Prostate gland (tissue), 2 donors: Measurements from ENCODE around the gene ANKRD13C. TPM values are rescaled to one million over a fixed set of nuclear protein-coding genes. Genes with fewer than 3 reads are reported as not detected.
"Not testable (repeated sequence)": the region's sequence is repeated elsewhere in the genome, so short reads cannot be mapped to it uniquely, and the experiment has no call there.

Experiments
- DNase-seq: peaks from one replicate; pipeline ENCODE4 v3.0.0-alpha.2; 2019; ENCODE audit warnings: low spot score
- H3K27ac ChIP-seq, 2 donors: fragments of 200-600 bp; sonication (generic); 2 replicates each; pipeline ENCODE4 v1.5.1; 2017 to 2019
- H3K27me3 ChIP-seq: fragments of 200-600 bp; sonication (generic); replicated peaks from 2 replicates; pipeline ENCODE4 v1.5.1; 2019; ENCODE audit not compliant: insufficient read depth
- H3K36me3 ChIP-seq, 2 donors: fragments of 200-600 bp; sonication (generic); 1 replicate in 1 of 2; 2 replicates in 1 of 2; pipeline versions ENCODE4 v1.5.1 to v1.8.1; 2017 to 2019
- H3K4me1 ChIP-seq: fragments of 200-600 bp; sonication (generic); replicated peaks from 2 replicates; pipeline ENCODE4 v1.5.1; 2019
- H3K4me3 ChIP-seq, 2 donors: fragments of 200-600 bp; sonication (generic); 2 replicates each; pipeline ENCODE4 v1.5.1; 2017 to 2019
- H3K9me3 ChIP-seq: fragments of 200-600 bp; sonication (generic); 2 replicates; pipeline ENCODE4 v1.5.1; 2017
- CTCF ChIP-seq, 4 experiments: fragments of 200-600 bp in 2 of 4; fragments of 450-650 bp in 2 of 4; sonication (generic) in 2 of 4; IDR thresholded peaks; 1 replicate in 3 of 4; 2 replicates in 1 of 4; pipeline ENCODE4 v1.5.1; 2016 to 2019; ENCODE audit warnings: antibody characterized with exemption in 4 of 4, mild to moderate bottlenecking in 2 of 4, moderate library complexity in 2 of 4
- POLR2A ChIP-seq: fragments of 450-650 bp; IDR thresholded peaks from one replicate; pipeline ENCODE4 v1.6.1; 2016; ENCODE audit warnings: antibody characterized with exemption, mild to moderate bottlenecking
- POLR2AphosphoS5 ChIP-seq: sonication (generic); formaldehyde crosslinking; IDR thresholded peaks from one replicate; pipeline ENCODE4 v1.6.1; 2017; ENCODE audit warnings: antibody characterized with exemption
- WGBS: methylation state at CpG from one replicate; pipeline ENCODE4 v1.1.5; 2018; 5-methylcytosine and 5-hydroxymethylcytosine counted together
- intact Hi-C: fragments of 100-400 bp; cut with DNase I; formaldehyde crosslinking; loops from one replicate; pipeline ENCODE4 v1.14.2; 2022
- total RNA-seq, 2 donors: library from RNA; depleted of rRNA; stranded (reverse); fragments of >200 nt; gene quantifications; one replicate each; pipeline ENCODE4 v1.1.0, GENCODE V29; 2016

The ANKRD13C gene
- total RNA-seq, 2 donors from 2014 or later: 21.7 to 26.2 TPM

GRCh38 chr1:70353601-70354331 lies 756 bp downstream of the ANKRD13C start:
- TF ChIP-seq CTCF (IDR thresholded peaks at IDR 0.05) (no peak), POLR2AphosphoS5 (no peak)
- no peaks in the 10 kb centered on the region for H3K27me3 ChIP-seq
- no peaks in the 10 kb centered on the region for H3K4me1 ChIP-seq
- DNase-seq: no peak
- peak overlapping the region; percentile 67 to 89 for H3K4me3 ChIP-seq
- under 1% methylated on average over 27 of the region's 34 CpGs for WGBS
- intact Hi-C loops: loop anchor here (2.0 to 5.0 kb wide), 3 partner anchors 57 to 146 kb away; partner anchors contain the start of genes CTH, LRRC40 and SRSF11
- H3K27ac ChIP-seq: peak overlapping the region; percentile 91 to 94
- no peaks in the 10 kb centered on the region for H3K9me3 ChIP-seq
- no peaks in the 10 kb centered on the region for H3K36me3 ChIP-seq

- no peak for DNase-seq
- peak overlapping the region; percentile 67 to 89 for H3K4me3 ChIP-seq
- H3K9me3 ChIP-seq: no peaks in the 10 kb centered on the region
- H3K27ac ChIP-seq: peak overlapping the region in 1 of 2 donors; percentile 91
- intact Hi-C loops: loop anchor here (5.0 kb wide), 2 partner anchors 131 to 146 kb away; partner anchors contain the start of genes LRRC40 and SRSF11
- no peaks in the 10 kb centered on the region for H3K27me3 ChIP-seq
- WGBS: 15% methylated on average over 4 of the region's 4 CpGs
- no peaks in the 10 kb centered on the region for H3K36me3 ChIP-seq
- TF ChIP-seq CTCF (IDR thresholded peaks at IDR 0.05) (no peak), POLR2A (no peak), POLR2AphosphoS5 (no peak)
- H3K4me1 ChIP-seq: no peaks in the 10 kb centered on the region
These were observed 1.5 kb downstream of the ANKRD13C start for GRCh38 chr1:70353044-70353443.

GRCh38 chr1:70349799-70350198 lies 4.7 kb downstream of the ANKRD13C start:
- 92% methylated on average over 4 of the region's 4 CpGs for WGBS
- not testable (repeated sequence) for H3K9me3 ChIP-seq

GRCh38 chr1:70348399-70349165 lies 5.9 kb downstream of the ANKRD13C start:
- DNase-seq: no peak
- H3K4me3 ChIP-seq: no peak overlapping the region
- no peaks in the 10 kb centered on the region for H3K9me3 ChIP-seq
- no peaks in the 10 kb centered on the region for H3K36me3 ChIP-seq
- intact Hi-C loops: no loop called here
- WGBS: 87% methylated on average over 11 of the region's 11 CpGs
- no peaks in the 10 kb centered on the region for H3K4me1 ChIP-seq
- no peak overlapping the region for H3K27ac ChIP-seq
- H3K27me3 ChIP-seq: no peaks in the 10 kb centered on the region
- TF ChIP-seq POLR2AphosphoS5 (no peak), POLR2A (no peak), CTCF (IDR thresholded peaks at IDR 0.05) (no peak)

More at GRCh38 chr1:70349799-70350198, 4.7 kb downstream of the ANKRD13C start:
- not testable (repeated sequence) for H3K36me3 ChIP-seq, H3K4me3 ChIP-seq, DNase-seq, H3K4me1 ChIP-seq, H3K27me3 ChIP-seq, H3K27ac ChIP-seq
- intact Hi-C loops: loop anchor here (5.0 kb wide), 2 partner anchors 127 to 142 kb away; partner anchors contain the start of genes LRRC40 and SRSF11

- H3K27ac ChIP-seq, H3K27me3 ChIP-seq, H3K36me3 ChIP-seq, intact Hi-C loops, DNase-seq, H3K4me3 ChIP-seq, H3K4me1 ChIP-seq, H3K9me3 ChIP-seq: not testable (repeated sequence)
- WGBS: 97% methylated on average over 3 of the region's 3 CpGs
These were observed 14.9 kb downstream of the ANKRD13C start for GRCh38 chr1:70339644-70340043.
